NCI-H82 treated with DMSO at 0.1 percent for 48 hours (cell line): ENCODE data around the gene TBRG1.

ENCODE experiments used
- DNase-seq: peaks from one replicate; lab custom pipeline; 2025; ENCODE audit not compliant: unreplicated experiment; lab: John Stamatoyannopoulos, UW

The TBRG1 gene

GRCh38 chr11:124658986-124659385 lies 36.3 kb downstream of the TBRG1 start:
- no peak for DNase-seq

- no peak for DNase-seq
Observed at GRCh38 chr11:124661553-124661952, 38.9 kb downstream of the TBRG1 start.

- DNase-seq = no peak
Observed at GRCh38 chr11:124662106-124662505, 39.4 kb downstream of the TBRG1 start.

GRCh38 chr11:124663861-124664260 lies 41.2 kb downstream of the TBRG1 start:
- DNase-seq = no peak

- DNase-seq = no peak
Observed at GRCh38 chr11:124667601-124668000, 44.9 kb downstream of the TBRG1 start.

- peak; percentile 23 for DNase-seq
Observed at GRCh38 chr11:124669193-124669592, 46.5 kb downstream of the TBRG1 start.

- no peak for DNase-seq
Observed at GRCh38 chr11:124670732-124671131, 48.1 kb downstream of the TBRG1 start.

GRCh38 chr11:124672536-124673215 lies 50.0 kb downstream of the TBRG1 start:
- DNase-seq = no peak

- peak; percentile 60 for DNase-seq
Observed at GRCh38 chr11:124673333-124674167, 50.9 kb downstream of the TBRG1 start, which contains the start of the genes SIAE and SPA17. Gene SIAE (minus strand): TSS chr11:124673739. CDS start chr11:124673708, 31 bp downstream. Gene SPA17 (plus strand): TSS chr11:124673904. CDS start chr11:124675265, 1,361 bp downstream.

- no peak for DNase-seq
Observed at GRCh38 chr11:124674168-124674517, 51.5 kb downstream of the TBRG1 start.

- DNase-seq = no peak
Observed at GRCh38 chr11:124674571-124674970, 51.9 kb downstream of the TBRG1 start.

GRCh38 chr11:124676386-124676785 lies 53.7 kb downstream of the TBRG1 start:
- no peak for DNase-seq

GRCh38 chr11:124678416-124678815 lies 55.8 kb downstream of the TBRG1 start:
- no peak for DNase-seq

GRCh38 chr11:124681421-124681820 lies 58.8 kb downstream of the TBRG1 start:
- DNase-seq = no peak

- no peak for DNase-seq
Observed at GRCh38 chr11:124682443-124682842, 59.8 kb downstream of the TBRG1 start.
